NCI-H2029 (cell line): ENCODE measurements around the gene PSKH1.

ENCODE experiments used
- DNase-seq: peaks from one replicate; lab custom pipeline; 2025; lab: John Stamatoyannopoulos, UW

The PSKH1 gene

GRCh38 chr16:67868290-67868689 is 24.8 kb upstream of the PSKH1 start:
- no peak for DNase-seq

- DNase-seq, result no peak
These were observed 23.4 kb upstream of the PSKH1 start for GRCh38 chr16:67869653-67870052.

- no peak for DNase-seq
These were observed 21.8 kb upstream of the PSKH1 start for GRCh38 chr16:67871256-67871655.

GRCh38 chr16:67872131-67872630 is 20.9 kb upstream of the PSKH1 start:
- no peak for DNase-seq

- DNase-seq, result peak; percentile 32
These were observed 20.2 kb upstream of the PSKH1 start, which contains the start of gene EDC4 for GRCh38 chr16:67872631-67873434. TSS of gene EDC4 (plus strand) at chr16:67873052. CDS start at chr16:67873262, 210 bp downstream.

- no peak for DNase-seq
These were observed 19.4 kb upstream of the PSKH1 start for GRCh38 chr16:67873435-67874370.

GRCh38 chr16:67874372-67874771 is 18.7 kb upstream of the PSKH1 start:
- no peak for DNase-seq

- DNase-seq, result no peak
These were observed 16.0 kb upstream of the PSKH1 start for GRCh38 chr16:67877064-67877463.

- no peak for DNase-seq
These were observed 14.8 kb upstream of the PSKH1 start for GRCh38 chr16:67878232-67878631.

GRCh38 chr16:67878846-67879245 is 14.2 kb upstream of the PSKH1 start:
- DNase-seq, result no peak

GRCh38 chr16:67879462-67879861 is 13.6 kb upstream of the PSKH1 start:
- no peak for DNase-seq

GRCh38 chr16:67879936-67880335 is 13.1 kb upstream of the PSKH1 start:
- no peak for DNase-seq

- DNase-seq, result no peak
These were observed 12.5 kb upstream of the PSKH1 start for GRCh38 chr16:67880584-67880983.

GRCh38 chr16:67881621-67882161 is 11.4 kb upstream of the PSKH1 start:
- DNase-seq, result no peak

GRCh38 chr16:67882374-67883145 is 10.5 kb upstream of the PSKH1 start:
- no peak for DNase-seq

- no peak for DNase-seq
These were observed 9.7 kb upstream of the PSKH1 start for GRCh38 chr16:67883146-67883871.

GRCh38 chr16:67883872-67884261 is 9.2 kb upstream of the PSKH1 start:
- peak; percentile 37 for DNase-seq

- peak; percentile 64 for DNase-seq
These were observed 8.4 kb upstream of the PSKH1 start, which contains the start of gene NRN1L for GRCh38 chr16:67884684-67885083. TSS of gene NRN1L (plus strand) at chr16:67884885. CDS start at chr16:67884904, 19 bp downstream.

- DNase-seq, result no peak
These were observed 7.5 kb upstream of the PSKH1 start for GRCh38 chr16:67885545-67885944.

GRCh38 chr16:67885976-67886375 is 7.1 kb upstream of the PSKH1 start:
- DNase-seq, result no peak

GRCh38 chr16:67886387-67886786 is 6.7 kb upstream of the PSKH1 start:
- DNase-seq, result no peak
